GM23338 (cell line): ENCODE results near the gene MST1. TPM values are rescaled to one million over a fixed set of nuclear protein-coding genes. Genes with fewer than 3 reads are reported as not detected.

Source experiments
- ATAC-seq: fragments of 200-7000 bp; cut with Tn5 transposase; 3 replicates; pipeline ENCODE4 v1.9.1; 2020
- DNase-seq: peaks from one replicate; pipeline ENCODE4 v3.0.0-alpha.2; 2015; ENCODE audit warnings: low spot score
- H2AFZ ChIP-seq: fragments of 200-600 bp; sonication (generic); 2 replicates; pipeline ENCODE4 v1.8.0; 2016; ENCODE audit warnings: antibody characterized with exemption, mild to moderate bottlenecking, moderate library complexity
- H3F3A ChIP-seq: fragments of 200-600 bp; sonication (generic); replicated peaks from 2 replicates; pipeline ENCODE4 v1.8.0; 2017; ENCODE audit warnings: antibody characterized with exemption, mixed run types, low read depth
- H3K27ac ChIP-seq: fragments of 200-600 bp; sonication (generic); 2 replicates; pipeline ENCODE4 v1.6.1; 2016; ENCODE audit warnings: low read depth
- H3K27me3 ChIP-seq: fragments of 200-600 bp; sonication (generic); 2 replicates; pipeline ENCODE4 v1.8.0; 2016; ENCODE audit warnings: mild to moderate bottlenecking, mixed run types, moderate library complexity; ENCODE audit not compliant: insufficient read depth
- H3K36me3 ChIP-seq: fragments of 200-600 bp; sonication (generic); 2 replicates; pipeline ENCODE4 v1.8.0; 2016; ENCODE audit warnings: mild to moderate bottlenecking; ENCODE audit not compliant: insufficient read depth
- H3K4me1 ChIP-seq: fragments of 200-600 bp; sonication (generic); 2 replicates; pipeline ENCODE4 v1.8.0; 2016; ENCODE audit warnings: mild to moderate bottlenecking, moderate library complexity; ENCODE audit not compliant: insufficient read depth
- H3K4me2 ChIP-seq: fragments of 200-600 bp; sonication (generic); 2 replicates; pipeline ENCODE4 v1.7.1; 2017; ENCODE audit warnings: mixed run types
- H3K4me3 ChIP-seq: fragments of 200-600 bp; sonication (generic); 2 replicates; pipeline ENCODE4 v1.6.1; 2016; ENCODE audit warnings: mixed run types
- H3K79me2 ChIP-seq: fragments of 200-600 bp; sonication (generic); replicated peaks from 2 replicates; pipeline ENCODE4 v1.8.0; 2017; ENCODE audit warnings: mild to moderate bottlenecking; ENCODE audit not compliant: insufficient read depth
- H3K9me2 ChIP-seq: fragments of 200-600 bp; sonication (generic); 2 replicates; pipeline ENCODE4 v1.8.0; 2017; ENCODE audit not compliant: insufficient read depth
- H4K20me1 ChIP-seq: fragments of 200-600 bp; sonication (generic); replicated peaks from 2 replicates; pipeline ENCODE4 v1.8.0; 2017; ENCODE audit warnings: mild to moderate bottlenecking; ENCODE audit not compliant: insufficient read depth
- H3K27ac Mint-ChIP-seq: 2 replicates; pipeline ENCODE4 v1.8.0; 2020; ENCODE audit warnings: inconsistent platforms, mild to moderate bottlenecking, moderate library complexity, mixed read lengths
- H3K27me3 Mint-ChIP-seq: 3 replicates; pipeline ENCODE4 v1.8.0; 2022; ENCODE audit warnings: low read depth, mild to moderate bottlenecking, moderate library complexity, mixed read lengths, inconsistent platforms; ENCODE audit not compliant: insufficient read depth, poor library complexity
- H3K36me3 Mint-ChIP-seq: 3 replicates; pipeline ENCODE4 v1.8.0; 2021; ENCODE audit warnings: low read depth, mild to moderate bottlenecking, inconsistent platforms, moderate library complexity, mixed read lengths
- H3K4me1 Mint-ChIP-seq: 3 replicates; pipeline ENCODE4 v1.8.0; 2020; ENCODE audit warnings: mild to moderate bottlenecking, inconsistent platforms, mixed read lengths
- H3K4me3 Mint-ChIP-seq: 3 replicates; pipeline ENCODE4 v1.8.0; 2021; ENCODE audit warnings: moderate library complexity, mild to moderate bottlenecking, inconsistent platforms, mixed read lengths
- H3K9me3 Mint-ChIP-seq: 3 replicates; pipeline ENCODE4 v1.8.0; 2020; ENCODE audit warnings: moderate library complexity, mild to moderate bottlenecking, inconsistent platforms, mixed read lengths
- EZH2phosphoT487 ChIP-seq: fragments of 200-600 bp; sonication (generic); IDR thresholded peaks from one replicate; pipeline ENCODE4 v1.8.1; 2018; ENCODE audit warnings: antibody characterized with exemption; ENCODE audit not compliant: unreplicated experiment
- POLR2AphosphoS5 ChIP-seq: IDR thresholded peaks from 2 replicates; pipeline ENCODE4 v1.6.1; 2016; ENCODE audit warnings: antibody characterized with exemption, low read depth
- STAT1 ChIP-seq: IDR thresholded peaks from one replicate; pipeline ENCODE4 v1.6.1; 2016; ENCODE audit warnings: antibody characterized with exemption; ENCODE audit not compliant: unreplicated experiment
- ZNF114 ChIP-seq: fragments of 250-450 bp; sonication (Bioruptor Pico); IDR thresholded peaks from 2 replicates; pipeline ENCODE4 v1.5.0; 2020; ENCODE audit warnings: mild to moderate bottlenecking, moderate library complexity
- polyA plus RNA-seq: library from polyadenylated mRNA; unstranded; fragments of >200 nt; fragmentation: Nextera tagmentation; extraction: Ambion mirVana; gene quantifications from 2 replicates; pipeline ENCODE4 v1.2.1, GENCODE V29; 2016
- total RNA-seq: library from RNA; depleted of rRNA; stranded (reverse); fragments of >200 nt; shearing (Covaris generic); gene quantifications from 2 replicates; pipeline ENCODE4 v1.2.3, GENCODE V29; 2014
- TF ChIP-seq, protein P1 (sequence below): fragments of 250-450 bp; sonication (Bioruptor Pico); IDR thresholded peaks from 2 replicates; pipeline ENCODE4 v1.5.0; 2020; ENCODE audit warnings: mild to moderate bottlenecking, moderate library complexity
- TF ChIP-seq, protein P2 (sequence below), 2 experiments: fragments of 200-600 bp in 1 of 2; sonication (generic) in 1 of 2; conservative IDR thresholded peaks; 2 replicates each; pipeline versions ENCODE4 v1.5.1 to v1.6.1; 2016 to 2017; ENCODE audit warnings: antibody characterized with exemption in 2 of 2, low read depth in 2 of 2, mild to moderate bottlenecking in 2 of 2, moderate library complexity in 1 of 2

The MST1 gene
- total and polyA plus RNA-seq, 2 experiments from 2014 or later: 5.9 to 11.1 TPM

DNA sequence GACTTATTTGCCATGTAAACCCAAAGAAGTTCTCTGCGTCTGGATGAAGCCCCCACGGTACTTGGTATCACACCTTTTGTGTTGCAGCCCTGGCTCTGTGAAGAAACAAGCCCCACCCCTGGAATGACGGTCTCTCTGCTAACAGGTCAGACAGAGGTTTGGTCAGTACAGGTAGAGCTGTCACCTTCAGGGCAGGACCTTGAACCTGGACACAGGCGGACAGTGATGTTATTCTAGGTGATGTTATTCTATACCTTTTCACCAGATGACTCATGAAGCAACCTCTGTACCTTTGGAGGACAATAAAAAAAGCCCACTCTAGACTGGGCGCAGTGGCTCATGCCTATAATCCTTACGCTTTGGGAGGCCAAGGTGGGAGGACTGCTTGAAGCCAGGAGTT, 45.5 kb upstream of the MST1 start (continued):
- TF ChIP-seq, protein P1, sequence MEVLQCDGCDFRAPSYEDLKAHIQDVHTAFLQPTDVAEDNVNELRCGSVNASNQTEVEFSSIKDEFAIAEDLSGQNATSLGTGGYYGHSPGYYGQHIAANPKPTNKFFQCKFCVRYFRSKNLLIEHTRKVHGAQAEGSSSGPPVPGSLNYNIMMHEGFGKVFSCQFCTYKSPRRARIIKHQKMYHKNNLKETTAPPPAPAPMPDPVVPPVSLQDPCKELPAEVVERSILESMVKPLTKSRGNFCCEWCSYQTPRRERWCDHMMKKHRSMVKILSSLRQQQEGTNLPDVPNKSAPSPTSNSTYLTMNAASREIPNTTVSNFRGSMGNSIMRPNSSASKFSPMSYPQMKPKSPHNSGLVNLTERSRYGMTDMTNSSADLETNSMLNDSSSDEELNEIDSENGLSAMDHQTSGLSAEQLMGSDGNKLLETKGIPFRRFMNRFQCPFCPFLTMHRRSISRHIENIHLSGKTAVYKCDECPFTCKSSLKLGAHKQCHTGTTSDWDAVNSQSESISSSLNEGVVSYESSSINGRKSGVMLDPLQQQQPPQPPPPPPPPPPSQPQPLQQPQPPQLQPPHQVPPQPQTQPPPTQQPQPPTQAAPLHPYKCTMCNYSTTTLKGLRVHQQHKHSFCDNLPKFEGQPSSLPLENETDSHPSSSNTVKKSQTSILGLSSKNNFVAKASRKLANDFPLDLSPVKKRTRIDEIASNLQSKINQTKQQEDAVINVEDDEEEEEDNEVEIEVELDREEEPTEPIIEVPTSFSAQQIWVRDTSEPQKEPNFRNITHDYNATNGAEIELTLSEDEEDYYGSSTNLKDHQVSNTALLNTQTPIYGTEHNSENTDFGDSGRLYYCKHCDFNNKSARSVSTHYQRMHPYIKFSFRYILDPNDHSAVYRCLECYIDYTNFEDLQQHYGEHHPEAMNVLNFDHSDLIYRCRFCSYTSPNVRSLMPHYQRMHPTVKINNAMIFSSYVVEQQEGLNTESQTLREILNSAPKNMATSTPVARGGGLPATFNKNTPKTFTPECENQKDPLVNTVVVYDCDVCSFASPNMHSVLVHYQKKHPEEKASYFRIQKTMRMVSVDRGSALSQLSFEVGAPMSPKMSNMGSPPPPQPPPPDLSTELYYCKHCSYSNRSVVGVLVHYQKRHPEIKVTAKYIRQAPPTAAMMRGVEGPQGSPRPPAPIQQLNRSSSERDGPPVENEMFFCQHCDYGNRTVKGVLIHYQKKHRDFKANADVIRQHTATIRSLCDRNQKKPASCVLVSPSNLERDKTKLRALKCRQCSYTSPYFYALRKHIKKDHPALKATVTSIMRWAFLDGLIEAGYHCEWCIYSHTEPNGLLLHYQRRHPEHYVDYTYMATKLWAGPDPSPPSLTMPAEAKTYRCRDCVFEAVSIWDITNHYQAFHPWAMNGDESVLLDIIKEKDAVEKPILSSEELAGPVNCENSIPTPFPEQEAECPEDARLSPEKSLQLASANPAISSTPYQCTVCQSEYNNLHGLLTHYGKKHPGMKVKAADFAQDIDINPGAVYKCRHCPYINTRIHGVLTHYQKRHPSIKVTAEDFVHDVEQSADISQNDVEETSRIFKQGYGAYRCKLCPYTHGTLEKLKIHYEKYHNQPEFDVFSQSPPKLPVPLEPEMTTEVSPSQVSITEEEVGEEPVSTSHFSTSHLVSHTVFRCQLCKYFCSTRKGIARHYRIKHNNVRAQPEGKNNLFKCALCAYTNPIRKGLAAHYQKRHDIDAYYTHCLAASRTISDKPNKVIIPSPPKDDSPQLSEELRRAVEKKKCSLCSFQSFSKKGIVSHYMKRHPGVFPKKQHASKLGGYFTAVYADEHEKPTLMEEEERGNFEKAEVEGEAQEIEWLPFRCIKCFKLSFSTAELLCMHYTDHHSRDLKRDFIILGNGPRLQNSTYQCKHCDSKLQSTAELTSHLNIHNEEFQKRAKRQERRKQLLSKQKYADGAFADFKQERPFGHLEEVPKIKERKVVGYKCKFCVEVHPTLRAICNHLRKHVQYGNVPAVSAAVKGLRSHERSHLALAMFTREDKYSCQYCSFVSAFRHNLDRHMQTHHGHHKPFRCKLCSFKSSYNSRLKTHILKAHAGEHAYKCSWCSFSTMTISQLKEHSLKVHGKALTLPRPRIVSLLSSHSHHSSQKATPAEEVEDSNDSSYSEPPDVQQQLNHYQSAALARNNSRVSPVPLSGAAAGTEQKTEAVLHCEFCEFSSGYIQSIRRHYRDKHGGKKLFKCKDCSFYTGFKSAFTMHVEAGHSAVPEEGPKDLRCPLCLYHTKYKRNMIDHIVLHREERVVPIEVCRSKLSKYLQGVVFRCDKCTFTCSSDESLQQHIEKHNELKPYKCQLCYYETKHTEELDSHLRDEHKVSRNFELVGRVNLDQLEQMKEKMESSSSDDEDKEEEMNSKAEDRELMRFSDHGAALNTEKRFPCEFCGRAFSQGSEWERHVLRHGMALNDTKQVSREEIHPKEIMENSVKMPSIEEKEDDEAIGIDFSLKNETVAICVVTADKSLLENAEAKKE (CRISPR knock-in tag): no peak
- TF ChIP-seq EZH2phosphoT487: no peak
- TF ChIP-seq, protein P2, sequence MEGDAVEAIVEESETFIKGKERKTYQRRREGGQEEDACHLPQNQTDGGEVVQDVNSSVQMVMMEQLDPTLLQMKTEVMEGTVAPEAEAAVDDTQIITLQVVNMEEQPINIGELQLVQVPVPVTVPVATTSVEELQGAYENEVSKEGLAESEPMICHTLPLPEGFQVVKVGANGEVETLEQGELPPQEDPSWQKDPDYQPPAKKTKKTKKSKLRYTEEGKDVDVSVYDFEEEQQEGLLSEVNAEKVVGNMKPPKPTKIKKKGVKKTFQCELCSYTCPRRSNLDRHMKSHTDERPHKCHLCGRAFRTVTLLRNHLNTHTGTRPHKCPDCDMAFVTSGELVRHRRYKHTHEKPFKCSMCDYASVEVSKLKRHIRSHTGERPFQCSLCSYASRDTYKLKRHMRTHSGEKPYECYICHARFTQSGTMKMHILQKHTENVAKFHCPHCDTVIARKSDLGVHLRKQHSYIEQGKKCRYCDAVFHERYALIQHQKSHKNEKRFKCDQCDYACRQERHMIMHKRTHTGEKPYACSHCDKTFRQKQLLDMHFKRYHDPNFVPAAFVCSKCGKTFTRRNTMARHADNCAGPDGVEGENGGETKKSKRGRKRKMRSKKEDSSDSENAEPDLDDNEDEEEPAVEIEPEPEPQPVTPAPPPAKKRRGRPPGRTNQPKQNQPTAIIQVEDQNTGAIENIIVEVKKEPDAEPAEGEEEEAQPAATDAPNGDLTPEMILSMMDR (conservative IDR thresholded peaks at IDR 0.05; ENCODE audit: low read depth in 2 of 2): no peak

DNA sequence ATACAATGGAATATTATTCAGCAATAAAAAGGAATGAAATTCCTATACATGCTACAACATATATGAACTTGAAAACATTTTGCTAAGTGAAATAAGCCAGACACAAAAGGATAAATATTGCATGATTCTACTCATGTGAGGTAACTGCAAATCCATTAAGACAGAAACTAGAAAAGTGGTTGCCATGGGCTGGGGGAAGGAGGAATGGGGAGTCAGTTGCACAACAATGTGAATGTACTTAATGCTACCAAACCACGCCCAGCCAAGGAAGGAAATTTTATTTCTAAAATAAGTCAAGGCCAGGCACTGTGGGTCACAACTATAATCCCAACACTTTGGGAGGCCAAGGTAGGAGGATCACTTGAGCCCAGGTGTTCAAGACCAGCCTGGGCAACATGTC, 44.3 kb upstream of the MST1 start:
- Mint-ChIP-seq H3K36me3 (peaks cover 54% of the 10 kb centered on the region), H3K9me3 (no peaks in the 10 kb centered on the region), H3K4me1 (no peaks in the 10 kb centered on the region), H3K27me3 (peaks cover 7% of the 10 kb centered on the region), H3K4me3 (no peak overlapping the region), H3K27ac (no peak overlapping the region)
- Histone ChIP-seq H4K20me1 (0 out of 2 replicates have a peak, but pooled peaks cover 5% of the 10 kb centered on the region), H3K4me2 (no peak overlapping the region), H3K4me3 (no peak overlapping the region), H3K9me2 (no peaks in the 10 kb centered on the region), H3K36me3 (peaks cover 15% of the 10 kb centered on the region), H2AFZ (no peak overlapping the region), H3K27me3 (no peaks in the 10 kb centered on the region), H3K27ac (no peak overlapping the region), H3K79me2 (no peaks in the 10 kb centered on the region), H3F3A (peaks cover 3% of the 10 kb centered on the region; the same call in 1 of the 2 replicates), H3K4me1 (no peaks in the 10 kb centered on the region)
- ATAC-seq (no peak), DNase-seq (no peak)
- no peak for TF ChIP-seq STAT1
- TF ChIP-seq ZNF114 (CRISPR knock-in tag): no peak
- no peak for TF ChIP-seq POLR2AphosphoS5
